ENCODE results near the gene RPUSD4.

GRCh38 chr11:126246636-126247035, 35.2 kb upstream of the RPUSD4 start:
- TF ChIP-seq EZH2 (IDR thresholded peaks at IDR 0.05; ENCODE audit: borderline replicate concordance, insufficient read depth, low read depth, low read length, poor library complexity, severe bottlenecking) (no peak), CTCF (IDR thresholded peaks at IDR 0.05) (no peak)

Data from B cell (primary cell).